Adrenal gland (tissue), 5 donors: ENCODE measurements around the gene WWOX.

ENCODE experiments used
- CTCF ChIP-seq, 6 experiments: fragments of 450-650 bp in 4 of 6; fragments of 200-600 bp in 2 of 6; sonication (generic) in 1 of 6; IDR thresholded peaks; 1 replicate in 5 of 6; 2 replicates in 1 of 6; pipeline versions ENCODE4 v1.5.1 to v1.8.0; 2016 to 2021; ENCODE audit warnings: antibody characterized with exemption in 6 of 6, mild to moderate bottlenecking in 2 of 6, moderate library complexity in 1 of 6
- POLR2A ChIP-seq, 2 donors: fragments of 450-650 bp; IDR thresholded peaks; one replicate each; pipeline ENCODE4 v1.6.1; 2017; ENCODE audit warnings: antibody characterized with exemption in 2 of 2, mild to moderate bottlenecking in 2 of 2, moderate library complexity in 1 of 2
- donor health status: DM: no; HTN: no; CAD: no.

DNA sequence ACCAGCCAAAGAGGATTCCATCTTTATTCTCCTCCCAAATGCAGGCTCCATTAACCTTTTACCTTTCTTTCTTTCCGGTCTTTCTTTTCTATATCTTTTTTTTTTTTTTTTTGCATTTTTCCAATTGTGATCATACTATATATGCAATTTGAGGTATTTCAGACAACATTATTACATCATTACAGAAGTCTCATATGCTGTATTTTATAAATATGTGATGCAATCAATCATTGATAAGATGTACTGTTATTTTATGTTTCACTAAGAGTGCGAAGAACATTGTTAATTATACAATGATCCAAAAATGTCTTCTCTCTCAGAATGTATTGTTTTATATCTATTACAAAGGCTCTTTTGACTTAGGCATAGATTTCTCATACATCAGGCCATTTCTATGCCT is 683.1 kb downstream of the WWOX start:
- TF ChIP-seq CTCF (IDR thresholded peaks at IDR 0.05): no peak
- no peak for TF ChIP-seq POLR2A (IDR thresholded peaks at IDR 0.05)
